Suprapubic skin (tissue), 3 donors: ENCODE measurements around the gene CNRIP1.

Experiments used
- POLR2AphosphoS5 ChIP-seq, 3 donors: sonication (generic); formaldehyde crosslinking; IDR thresholded peaks; one replicate each; pipeline ENCODE4 v1.6.1; 2017; ENCODE audit warnings: antibody characterized with exemption in 3 of 3
- TF ChIP-seq, protein P1 (sequence below), 2 donors: fragments of 200-600 bp in 1 of 2; fragments of 450-650 bp in 1 of 2; sonication (generic) in 1 of 2; IDR thresholded peaks; one replicate each; pipeline ENCODE4 v1.5.1; 2016 to 2019; ENCODE audit warnings: antibody characterized with exemption in 2 of 2, mild to moderate bottlenecking in 1 of 2, moderate library complexity in 1 of 2

DNA sequence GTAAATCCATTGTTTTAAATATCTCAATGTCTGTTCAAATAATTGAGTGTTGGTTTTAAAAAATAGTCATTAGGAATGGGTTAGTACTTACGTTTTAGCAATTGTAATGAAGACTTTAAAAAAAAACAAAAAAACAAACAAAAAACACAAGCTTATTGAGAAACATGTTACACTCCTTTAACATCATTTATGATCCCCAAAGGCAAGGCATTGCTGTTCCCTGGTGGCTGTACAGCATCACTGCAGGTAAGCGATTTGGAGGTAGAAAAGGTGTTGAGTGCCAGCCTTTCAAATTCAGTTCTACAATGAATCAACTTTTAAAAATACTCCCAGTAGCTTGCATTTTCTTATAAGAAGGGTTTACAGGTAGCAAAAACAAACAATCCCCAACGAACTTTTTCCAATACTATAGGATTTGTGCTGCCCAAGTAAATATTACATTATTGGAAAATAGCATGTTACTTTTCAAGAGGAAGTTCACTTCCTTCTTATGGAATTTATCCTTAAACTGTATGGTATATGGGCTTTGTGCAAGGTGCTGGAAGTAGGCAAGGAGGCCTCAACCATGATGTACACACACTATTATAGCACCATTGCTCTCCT is 27.5 kb downstream of the CNRIP1 start:
- TF ChIP-seq, protein P1, sequence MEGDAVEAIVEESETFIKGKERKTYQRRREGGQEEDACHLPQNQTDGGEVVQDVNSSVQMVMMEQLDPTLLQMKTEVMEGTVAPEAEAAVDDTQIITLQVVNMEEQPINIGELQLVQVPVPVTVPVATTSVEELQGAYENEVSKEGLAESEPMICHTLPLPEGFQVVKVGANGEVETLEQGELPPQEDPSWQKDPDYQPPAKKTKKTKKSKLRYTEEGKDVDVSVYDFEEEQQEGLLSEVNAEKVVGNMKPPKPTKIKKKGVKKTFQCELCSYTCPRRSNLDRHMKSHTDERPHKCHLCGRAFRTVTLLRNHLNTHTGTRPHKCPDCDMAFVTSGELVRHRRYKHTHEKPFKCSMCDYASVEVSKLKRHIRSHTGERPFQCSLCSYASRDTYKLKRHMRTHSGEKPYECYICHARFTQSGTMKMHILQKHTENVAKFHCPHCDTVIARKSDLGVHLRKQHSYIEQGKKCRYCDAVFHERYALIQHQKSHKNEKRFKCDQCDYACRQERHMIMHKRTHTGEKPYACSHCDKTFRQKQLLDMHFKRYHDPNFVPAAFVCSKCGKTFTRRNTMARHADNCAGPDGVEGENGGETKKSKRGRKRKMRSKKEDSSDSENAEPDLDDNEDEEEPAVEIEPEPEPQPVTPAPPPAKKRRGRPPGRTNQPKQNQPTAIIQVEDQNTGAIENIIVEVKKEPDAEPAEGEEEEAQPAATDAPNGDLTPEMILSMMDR (IDR thresholded peaks at IDR 0.05): peak; percentile 67 to 73
- no peak for TF ChIP-seq POLR2AphosphoS5 (IDR thresholded peaks at IDR 0.05)
